HepG2 (cell line): ENCODE data around the gene STKLD1. TPM values are rescaled to one million over a fixed set of nuclear protein-coding genes. Genes with fewer than 3 reads are reported as not detected.

Experiments
- EHMT2 ChIP-seq: fragments of 200-600 bp; sonication (generic); IDR thresholded peaks from 2 replicates; pipeline ENCODE4 v1.7.0; 2017; ENCODE audit warnings: antibody characterized with exemption, low read depth, low read length, borderline replicate concordance
- GPN1 ChIP-seq: sonication (generic); formaldehyde crosslinking; IDR thresholded peaks from 2 replicates; pipeline ENCODE4 v1.5.1; 2020; ENCODE audit warnings: missing genetic modification reagents, borderline replicate concordance
- HOXA7 ChIP-seq: sonication (generic); formaldehyde crosslinking; IDR thresholded peaks from 2 replicates; pipeline ENCODE4 v1.8.1; 2022; ENCODE audit warnings: mild to moderate bottlenecking, missing genetic modification reagents, moderate library complexity
- JDP2 ChIP-seq: sonication (generic); formaldehyde crosslinking; IDR thresholded peaks from 2 replicates; pipeline ENCODE4 v1.8.1; 2022; ENCODE audit warnings: missing genetic modification reagents, borderline replicate concordance
- KDM5A ChIP-seq: fragments of 200-600 bp; sonication (generic); IDR thresholded peaks from 2 replicates; pipeline ENCODE4 v1.7.0; 2018; ENCODE audit warnings: antibody characterized with exemption, mild to moderate bottlenecking, low read length, borderline replicate concordance
- KLF9 ChIP-seq: IDR thresholded peaks from 2 replicates; pipeline ENCODE4 v1.6.1; 2016; ENCODE audit warnings: low read depth
- REPIN1 ChIP-seq: sonication (generic); formaldehyde crosslinking; IDR thresholded peaks from 2 replicates; pipeline ENCODE4 v1.8.0; 2022; ENCODE audit warnings: missing genetic modification reagents, low read depth, mild to moderate bottlenecking, borderline replicate concordance
- SKI ChIP-seq: fragments of 450-650 bp; IDR thresholded peaks from one replicate; pipeline ENCODE4 v1.6.1; 2018; ENCODE audit warnings: mild to moderate bottlenecking; ENCODE audit not compliant: partially characterized antibody
- ZBTB37 ChIP-seq: sonication (generic); formaldehyde crosslinking; IDR thresholded peaks from 2 replicates; pipeline ENCODE4 v1.4.0; 2020; ENCODE audit warnings: mild to moderate bottlenecking, missing genetic modification reagents
- ZFP36L2 ChIP-seq: sonication (generic); formaldehyde crosslinking; IDR thresholded peaks from 2 replicates; pipeline ENCODE4 v1.4.0; 2020; ENCODE audit warnings: missing genetic modification reagents
- ZNF367 ChIP-seq: sonication (generic); formaldehyde crosslinking; IDR thresholded peaks from 2 replicates; pipeline ENCODE4 v1.4.0; 2020; ENCODE audit warnings: missing genetic modification reagents, borderline replicate concordance
- ZNF468 ChIP-seq: sonication (generic); formaldehyde crosslinking; IDR thresholded peaks from 2 replicates; pipeline ENCODE4 v1.8.0; 2022; ENCODE audit warnings: mild to moderate bottlenecking, moderate library complexity, missing genetic modification reagents
- ZNF562 ChIP-seq: sonication (generic); formaldehyde crosslinking; IDR thresholded peaks from 2 replicates; pipeline ENCODE4 v1.8.0; 2022; ENCODE audit warnings: missing genetic modification reagents, borderline replicate concordance
- ZNF619 ChIP-seq: sonication (generic); formaldehyde crosslinking; IDR thresholded peaks from 2 replicates; pipeline ENCODE4 v1.4.0; 2020; ENCODE audit warnings: mild to moderate bottlenecking, missing genetic modification reagents
- ZNF646 ChIP-seq: sonication (generic); formaldehyde crosslinking; IDR thresholded peaks from 2 replicates; pipeline ENCODE4 v1.9.0; 2021; ENCODE audit warnings: mild to moderate bottlenecking, missing genetic modification reagents
- ZNF781 ChIP-seq: sonication (generic); formaldehyde crosslinking; IDR thresholded peaks from 2 replicates; pipeline ENCODE4 v1.5.1; 2020; ENCODE audit warnings: borderline replicate concordance, mild to moderate bottlenecking, missing genetic modification reagents; ENCODE audit errors: not compliant biosample characterization
- ZNF800 ChIP-seq: sonication (generic); formaldehyde crosslinking; IDR thresholded peaks from 2 replicates; pipeline ENCODE4 v1.4.0; 2020; ENCODE audit warnings: missing genetic modification reagents
- ZNF878 ChIP-seq: sonication (generic); formaldehyde crosslinking; IDR thresholded peaks from 2 replicates; pipeline ENCODE4 v1.8.1; 2023; ENCODE audit warnings: mild to moderate bottlenecking, missing genetic modification reagents, moderate library complexity
- polyA plus RNA-seq, 8 experiments: library from polyadenylated mRNA; depleted of rRNA in 3 of 8; stranded (reverse) in 7 of 8; unstranded in 1 of 8; fragments of >200 nt; fragmentation: Illumina TruSeq in 4 of 8; extraction: Trizol in 4 of 8; gene quantifications; 2 replicates each; pipeline versions ENCODE4 v1.2.1 to v1.2.3, GENCODE V29; 2011 to 2016; ENCODE audit warnings: low read depth in 4 of 8, missing spikeins in 1 of 8, mixed read lengths in 1 of 8; ENCODE audit not compliant: insufficient read depth in 1 of 8
- total RNA-seq, 5 experiments: library from RNA; depleted of rRNA; stranded (reverse); fragments of >200 nt; fragmentation: Illumina TruSeq; extraction: Trizol; gene quantifications; 2 replicates each; pipeline ENCODE4 v1.2.3, GENCODE V29; 2016; ENCODE audit warnings: low read depth in 1 of 5
- TF ChIP-seq, protein P1 (sequence below): sonication (generic); formaldehyde crosslinking; IDR thresholded peaks from 2 replicates; pipeline ENCODE4 v1.5.0; 2020; ENCODE audit warnings: missing genetic modification reagents, mild to moderate bottlenecking, borderline replicate concordance

Gene STKLD1
- total and polyA plus RNA-seq, 2 of the 13 experiments (the other 11 are each of a cell fraction or from before 2014, with no cell fraction given), result 1.5 to 2.2 TPM

DNA sequence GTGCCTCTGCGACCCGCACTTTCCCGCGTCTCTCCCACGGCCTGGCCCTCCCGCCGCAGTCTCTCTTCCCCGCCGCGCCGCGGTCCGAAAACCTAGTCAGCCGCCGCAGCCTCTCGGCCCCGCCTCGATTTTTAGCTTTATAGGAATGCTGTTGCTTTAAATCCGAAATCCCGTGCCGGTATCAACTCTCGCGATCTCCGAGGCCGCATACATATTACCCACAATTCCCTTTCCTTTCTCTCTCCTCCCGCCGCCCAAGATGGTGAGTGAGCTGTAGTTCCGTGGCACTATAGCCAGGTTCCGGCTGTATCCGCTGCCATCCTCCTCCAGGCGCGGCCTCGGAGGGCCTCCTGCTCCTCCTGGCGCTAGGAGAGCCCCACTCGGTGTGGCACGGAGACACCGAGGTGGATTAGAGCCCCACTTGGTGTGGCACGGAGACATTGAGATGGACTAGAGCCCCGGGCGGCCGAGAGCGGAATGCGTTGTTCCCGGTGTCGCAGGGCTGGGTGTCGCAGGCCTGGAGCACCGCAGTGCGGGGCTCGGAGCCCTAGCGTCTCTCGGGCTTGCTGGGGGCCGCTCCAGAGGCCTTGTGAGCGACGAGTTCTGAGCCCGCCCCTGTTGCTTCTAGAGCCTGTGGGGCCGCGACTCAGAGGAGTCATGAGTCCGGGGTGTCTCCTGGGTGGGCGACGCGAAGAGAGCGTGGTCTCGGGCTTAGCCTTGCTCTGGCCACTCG, 28.0 kb upstream of the STKLD1 start, which contains the start of the genes MED22 and RPL7A (continued):
- TF ChIP-seq ZNF646, result no peak
- no peak for TF ChIP-seq ZBTB37 (CRISPR knock-in tag)
- TF ChIP-seq ZNF781 (CRISPR knock-in tag), result peak; percentile 74
- TF ChIP-seq ZNF367, result no peak
- TF ChIP-seq JDP2, result no peak
- TF ChIP-seq ZNF468 (CRISPR knock-in tag), result no peak
- TF ChIP-seq HOXA7, result 0 out of 2 replicates have a peak, but pooled peaks have one; percentile 51
- TF ChIP-seq ZNF878 (CRISPR knock-in tag), result no peak
- peak; percentile 22 for TF ChIP-seq SKI
- TF ChIP-seq ZNF800, result no peak
- TF ChIP-seq REPIN1, result no peak
- TF ChIP-seq ZNF562 (CRISPR knock-in tag), result no peak
- TF ChIP-seq ZFP36L2, result no peak
- TF ChIP-seq ZNF619 (CRISPR knock-in tag), result peak; percentile 71; the same call in 1 of the 2 replicates
- TF ChIP-seq GPN1, result no peak
- peak; percentile 60 for TF ChIP-seq KDM5A
- TF ChIP-seq EHMT2, result no peak
- no peak for TF ChIP-seq KLF9
- TF ChIP-seq, protein P1, sequence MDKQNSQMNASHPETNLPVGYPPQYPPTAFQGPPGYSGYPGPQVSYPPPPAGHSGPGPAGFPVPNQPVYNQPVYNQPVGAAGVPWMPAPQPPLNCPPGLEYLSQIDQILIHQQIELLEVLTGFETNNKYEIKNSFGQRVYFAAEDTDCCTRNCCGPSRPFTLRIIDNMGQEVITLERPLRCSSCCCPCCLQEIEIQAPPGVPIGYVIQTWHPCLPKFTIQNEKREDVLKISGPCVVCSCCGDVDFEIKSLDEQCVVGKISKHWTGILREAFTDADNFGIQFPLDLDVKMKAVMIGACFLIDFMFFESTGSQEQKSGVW (CRISPR knock-in tag), result no peak
